HEK293 (cell line): ENCODE measurements around the gene TSC22D3.

Experiments used
- CTCF ChIA-PET: fragments of 350-600 bp; formaldehyde crosslinking; extraction: SDS; loops from one replicate; lab custom pipeline; 2021; ENCODE audit warnings: antibody characterized with exemption; lab: Yijun Ruan, JAX
- POLR2A ChIA-PET: fragments of 300-600 bp; formaldehyde crosslinking; extraction: SDS; loops from one replicate; lab custom pipeline; 2020; ENCODE audit warnings: antibody characterized with exemption, inconsistent platforms; lab: Yijun Ruan, JAX
- H3K27ac ChIP-seq: fragments of 200-500 bp; sonication (Bioruptor generic); 2 replicates; pipeline ENCODE4 v1.5.1; 2014; ENCODE audit warnings: low read depth, low read length, control low read depth, inconsistent platforms; ENCODE audit errors: extremely low read depth
- H3K36me3 ChIP-seq, 2 experiments: fragments of 200-500 bp in 1 of 2; sonication (Bioruptor generic) in 1 of 2; 1 replicate in 1 of 2; 2 replicates in 1 of 2; pipeline ENCODE4 v1.5.1; 2014 to 2017; ENCODE audit warnings: inconsistent platforms in 2 of 2, low read length in 2 of 2; ENCODE audit not compliant: control insufficient read depth in 2 of 2, insufficient read depth in 1 of 2
- H3K4me1 ChIP-seq: fragments of 200-500 bp; sonication (Bioruptor generic); 2 replicates; pipeline ENCODE4 v1.5.1; 2014; ENCODE audit warnings: mild to moderate bottlenecking, low read length, inconsistent platforms; ENCODE audit not compliant: control insufficient read depth, insufficient read depth
- H3K4me3 ChIP-seq: 2 replicates; pipeline ENCODE4 v1.5.1; 2011; ENCODE audit warnings: low read depth, mild to moderate bottlenecking, control low read depth, low read length, moderate library complexity
- H3K9me3 ChIP-seq: fragments of 200-500 bp; sonication (Bioruptor generic); 2 replicates; pipeline ENCODE4 v1.5.1; 2014; ENCODE audit warnings: low read depth, low read length, inconsistent platforms; ENCODE audit not compliant: control insufficient read depth, insufficient read depth
- ATF2 ChIP-seq: fragments of 450-650 bp; formaldehyde crosslinking; IDR thresholded peaks from 2 replicates; pipeline ENCODE4 v1.5.1; 2016; ENCODE audit warnings: missing biosample characterization, missing genetic modification characterization, low read depth
- KLF8 ChIP-seq: fragments of 450-650 bp; formaldehyde crosslinking; IDR thresholded peaks from 2 replicates; pipeline ENCODE4 v1.5.1; 2016; ENCODE audit warnings: missing biosample characterization, missing genetic modification characterization
- MYNN ChIP-seq: fragments of 450-650 bp; formaldehyde crosslinking; IDR thresholded peaks from 2 replicates; pipeline ENCODE4 v1.5.1; 2016; ENCODE audit warnings: missing biosample characterization, missing genetic modification characterization, borderline replicate concordance
- MZF1 ChIP-seq: fragments of 450-650 bp; formaldehyde crosslinking; IDR thresholded peaks from 2 replicates; pipeline ENCODE4 v1.5.1; 2017; ENCODE audit warnings: missing biosample characterization, missing genetic modification characterization, borderline replicate concordance
- OVOL3 ChIP-seq: fragments of 450-650 bp; formaldehyde crosslinking; IDR thresholded peaks from 2 replicates; pipeline ENCODE4 v1.5.1; 2016; ENCODE audit warnings: missing biosample characterization, missing genetic modification characterization
- SP2 ChIP-seq: fragments of 450-650 bp; formaldehyde crosslinking; IDR thresholded peaks from 2 replicates; pipeline ENCODE4 v1.5.1; 2016; ENCODE audit warnings: missing biosample characterization, missing genetic modification characterization
- YY2 ChIP-seq: fragments of 450-650 bp; formaldehyde crosslinking; IDR thresholded peaks from 2 replicates; pipeline ENCODE4 v1.5.1; 2016; ENCODE audit warnings: missing biosample characterization, missing genetic modification characterization
- ZBTB20 ChIP-seq: fragments of 450-650 bp; formaldehyde crosslinking; IDR thresholded peaks from 2 replicates; pipeline ENCODE4 v1.5.1; 2016; ENCODE audit warnings: missing biosample characterization, missing genetic modification characterization
- ZIC2 ChIP-seq: fragments of 450-650 bp; formaldehyde crosslinking; IDR thresholded peaks from 2 replicates; pipeline ENCODE4 v1.5.1; 2016; ENCODE audit warnings: missing biosample characterization, missing genetic modification characterization
- ZNF112 ChIP-seq: fragments of 450-650 bp; formaldehyde crosslinking; IDR thresholded peaks from 2 replicates; pipeline ENCODE4 v1.5.0; 2017; ENCODE audit warnings: missing biosample characterization, missing genetic modification characterization
- ZNF174 ChIP-seq: fragments of 450-650 bp; formaldehyde crosslinking; IDR thresholded peaks from 2 replicates; pipeline ENCODE4 v1.5.0; 2017; ENCODE audit warnings: missing biosample characterization, mild to moderate bottlenecking, missing genetic modification characterization
- ZNF202 ChIP-seq: fragments of 450-650 bp; formaldehyde crosslinking; IDR thresholded peaks from 2 replicates; pipeline ENCODE4 v1.5.1; 2016; ENCODE audit warnings: missing biosample characterization, missing genetic modification characterization, borderline replicate concordance
- ZNF214 ChIP-seq: fragments of 450-650 bp; formaldehyde crosslinking; IDR thresholded peaks from 2 replicates; pipeline ENCODE4 v1.5.1; 2017; ENCODE audit warnings: missing biosample characterization, mild to moderate bottlenecking, missing genetic modification characterization, borderline replicate concordance
- ZNF24 ChIP-seq: fragments of 450-650 bp; formaldehyde crosslinking; IDR thresholded peaks from 2 replicates; pipeline ENCODE4 v1.5.1; 2016; ENCODE audit warnings: missing biosample characterization, missing genetic modification characterization
- ZNF350 ChIP-seq: fragments of 450-650 bp; formaldehyde crosslinking; IDR thresholded peaks from 2 replicates; pipeline ENCODE4 v1.5.0; 2017; ENCODE audit warnings: missing biosample characterization, mild to moderate bottlenecking, missing genetic modification characterization
- ZNF394 ChIP-seq: fragments of 450-650 bp; formaldehyde crosslinking; IDR thresholded peaks from 2 replicates; pipeline ENCODE4 v1.5.1; 2016; ENCODE audit warnings: missing biosample characterization, missing genetic modification characterization, mild to moderate bottlenecking, moderate library complexity, borderline replicate concordance
- ZNF404 ChIP-seq: fragments of 450-650 bp; formaldehyde crosslinking; IDR thresholded peaks from 2 replicates; pipeline ENCODE4 v1.5.1; 2017; ENCODE audit warnings: missing biosample characterization, missing genetic modification characterization
- ZNF473 ChIP-seq: fragments of 450-650 bp; formaldehyde crosslinking; IDR thresholded peaks from 2 replicates; pipeline ENCODE4 v1.5.1; 2017; ENCODE audit warnings: missing biosample characterization, missing genetic modification characterization
- ZNF514 ChIP-seq: fragments of 450-650 bp; formaldehyde crosslinking; IDR thresholded peaks from 2 replicates; pipeline ENCODE4 v1.5.1; 2016; ENCODE audit warnings: missing biosample characterization, missing genetic modification characterization
- ZNF529 ChIP-seq: fragments of 450-650 bp; formaldehyde crosslinking; IDR thresholded peaks from 2 replicates; pipeline ENCODE4 v1.5.1; 2017; ENCODE audit warnings: missing genetic modification characterization, missing biosample characterization; ENCODE audit not compliant: insufficient replicate concordance
- ZNF530 ChIP-seq: fragments of 450-650 bp; formaldehyde crosslinking; IDR thresholded peaks from 2 replicates; pipeline ENCODE4 v1.5.1; 2016; ENCODE audit warnings: low read depth, missing biosample characterization, missing genetic modification characterization
- ZNF560 ChIP-seq: fragments of 450-650 bp; formaldehyde crosslinking; IDR thresholded peaks from 2 replicates; pipeline ENCODE4 v1.5.1; 2017; ENCODE audit warnings: missing biosample characterization, missing genetic modification characterization, borderline replicate concordance
- ZNF585B ChIP-seq: fragments of 450-650 bp; formaldehyde crosslinking; IDR thresholded peaks from 2 replicates; pipeline ENCODE4 v1.5.1; 2016; ENCODE audit warnings: missing biosample characterization, missing genetic modification characterization
- ZNF596 ChIP-seq: fragments of 450-650 bp; IDR thresholded peaks from 2 replicates; pipeline ENCODE4 v1.5.0; 2018; ENCODE audit warnings: missing biosample characterization, mild to moderate bottlenecking, missing genetic modification characterization, moderate library complexity
- ZNF610 ChIP-seq: fragments of 450-650 bp; formaldehyde crosslinking; IDR thresholded peaks from 2 replicates; pipeline ENCODE4 v1.5.1; 2016; ENCODE audit warnings: missing biosample characterization, missing genetic modification characterization, borderline replicate concordance
- ZNF776 ChIP-seq: fragments of 450-650 bp; formaldehyde crosslinking; IDR thresholded peaks from 2 replicates; pipeline ENCODE4 v1.5.0; 2017; ENCODE audit warnings: missing biosample characterization, missing genetic modification characterization, borderline replicate concordance
- ZSCAN30 ChIP-seq: fragments of 450-650 bp; IDR thresholded peaks from 2 replicates; pipeline ENCODE4 v1.5.1; 2018; ENCODE audit warnings: missing biosample characterization, mild to moderate bottlenecking, missing genetic modification characterization, moderate library complexity
- TF ChIP-seq, protein P1 (sequence below): fragments of 450-650 bp; formaldehyde crosslinking; IDR thresholded peaks from 2 replicates; pipeline ENCODE4 v1.5.1; 2017; ENCODE audit warnings: missing biosample characterization, missing genetic modification characterization
- TF ChIP-seq, protein P2 (sequence below): fragments of 450-650 bp; formaldehyde crosslinking; IDR thresholded peaks from 2 replicates; pipeline ENCODE4 v1.5.1; 2016; ENCODE audit warnings: missing biosample characterization, missing genetic modification characterization
- TF ChIP-seq, protein P3 (sequence below): fragments of 450-650 bp; formaldehyde crosslinking; IDR thresholded peaks from 2 replicates; pipeline ENCODE4 v1.5.1; 2016; ENCODE audit warnings: missing biosample characterization, missing genetic modification characterization

Gene TSC22D3

GRCh38 chrX:107724653-107725052, 50.9 kb downstream of the TSC22D3 start:
- Histone ChIP-seq H3K9me3 (no peaks in the 10 kb centered on the region), H3K27ac (no peak overlapping the region), H3K4me3 (no peak overlapping the region), H3K4me1 (peaks cover 20% of the 10 kb centered on the region), H3K36me3 (no peaks in the 10 kb centered on the region)
- ChIA-PET CTCF (interaction anchor here (1.3 kb wide), 1 partner anchor 52 kb away, joined by 3 read pairs; no protein-coding TSS in a partner anchor), POLR2A (interaction anchor here (1.3 kb wide), 1 partner anchor 9 kb away, joined by 3 read pairs; no protein-coding TSS in a partner anchor)
- TF ChIP-seq ZNF24 (tag by site-specific recombination) (no peak), SP2 (no peak), ZNF473 (tag by site-specific recombination) (no peak), ZNF394 (tag by site-specific recombination) (no peak), ZNF585B (tag by site-specific recombination) (no peak), ZNF350 (tag by site-specific recombination) (no peak), ZNF214 (tag by site-specific recombination) (no peak), ATF2 (tag by site-specific recombination) (no peak), ZNF202 (tag by site-specific recombination) (no peak), ZSCAN30 (tag by site-specific recombination) (no peak), ZNF596 (no peak), ZNF776 (tag by site-specific recombination) (no peak), MYNN (tag by site-specific recombination) (no peak)
- TF ChIP-seq, protein P1, sequence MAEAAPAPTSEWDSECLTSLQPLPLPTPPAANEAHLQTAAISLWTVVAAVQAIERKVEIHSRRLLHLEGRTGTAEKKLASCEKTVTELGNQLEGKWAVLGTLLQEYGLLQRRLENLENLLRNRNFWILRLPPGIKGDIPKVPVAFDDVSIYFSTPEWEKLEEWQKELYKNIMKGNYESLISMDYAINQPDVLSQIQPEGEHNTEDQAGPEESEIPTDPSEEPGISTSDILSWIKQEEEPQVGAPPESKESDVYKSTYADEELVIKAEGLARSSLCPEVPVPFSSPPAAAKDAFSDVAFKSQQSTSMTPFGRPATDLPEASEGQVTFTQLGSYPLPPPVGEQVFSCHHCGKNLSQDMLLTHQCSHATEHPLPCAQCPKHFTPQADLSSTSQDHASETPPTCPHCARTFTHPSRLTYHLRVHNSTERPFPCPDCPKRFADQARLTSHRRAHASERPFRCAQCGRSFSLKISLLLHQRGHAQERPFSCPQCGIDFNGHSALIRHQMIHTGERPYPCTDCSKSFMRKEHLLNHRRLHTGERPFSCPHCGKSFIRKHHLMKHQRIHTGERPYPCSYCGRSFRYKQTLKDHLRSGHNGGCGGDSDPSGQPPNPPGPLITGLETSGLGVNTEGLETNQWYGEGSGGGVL (tag by site-specific recombination): no peak
- TF ChIP-seq, protein P2, sequence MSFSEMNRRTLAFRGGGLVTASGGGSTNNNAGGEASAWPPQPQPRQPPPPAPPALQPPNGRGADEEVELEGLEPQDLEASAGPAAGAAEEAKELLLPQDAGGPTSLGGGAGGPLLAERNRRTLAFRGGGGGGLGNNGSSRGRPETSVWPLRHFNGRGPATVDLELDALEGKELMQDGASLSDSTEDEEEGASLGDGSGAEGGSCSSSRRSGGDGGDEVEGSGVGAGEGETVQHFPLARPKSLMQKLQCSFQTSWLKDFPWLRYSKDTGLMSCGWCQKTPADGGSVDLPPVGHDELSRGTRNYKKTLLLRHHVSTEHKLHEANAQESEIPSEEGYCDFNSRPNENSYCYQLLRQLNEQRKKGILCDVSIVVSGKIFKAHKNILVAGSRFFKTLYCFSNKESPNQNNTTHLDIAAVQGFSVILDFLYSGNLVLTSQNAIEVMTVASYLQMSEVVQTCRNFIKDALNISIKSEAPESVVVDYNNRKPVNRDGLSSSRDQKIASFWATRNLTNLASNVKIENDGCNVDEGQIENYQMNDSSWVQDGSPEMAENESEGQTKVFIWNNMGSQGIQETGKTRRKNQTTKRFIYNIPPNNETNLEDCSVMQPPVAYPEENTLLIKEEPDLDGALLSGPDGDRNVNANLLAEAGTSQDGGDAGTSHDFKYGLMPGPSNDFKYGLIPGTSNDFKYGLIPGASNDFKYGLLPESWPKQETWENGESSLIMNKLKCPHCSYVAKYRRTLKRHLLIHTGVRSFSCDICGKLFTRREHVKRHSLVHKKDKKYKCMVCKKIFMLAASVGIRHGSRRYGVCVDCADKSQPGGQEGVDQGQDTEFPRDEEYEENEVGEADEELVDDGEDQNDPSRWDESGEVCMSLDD (tag by site-specific recombination): no peak

GRCh38 chrX:107723511-107723910, 52.1 kb downstream of the TSC22D3 start:
- CTCF ChIA-PET: interaction anchor here (0.8 kb wide), 1 partner anchor 8 kb away, joined by 3 read pairs; no protein-coding TSS in a partner anchor
- Histone ChIP-seq H3K4me1 (peaks cover 11% of the 10 kb centered on the region), H3K4me3 (no peak overlapping the region), H3K36me3 (no peaks in the 10 kb centered on the region), H3K27ac (no peak overlapping the region), H3K9me3 (no peaks in the 10 kb centered on the region)
- POLR2A ChIA-PET: no interaction called here
- TF ChIP-seq ZNF610 (no peak), ZNF514 (tag by site-specific recombination) (no peak), MZF1 (tag by site-specific recombination) (no peak), ZNF404 (tag by site-specific recombination) (no peak), ZBTB20 (no peak), ZNF560 (no peak), OVOL3 (no peak), ZNF530 (tag by site-specific recombination) (no peak), ZNF174 (no peak), ZIC2 (no peak), KLF8 (tag by site-specific recombination) (no peak), YY2 (tag by site-specific recombination) (no peak), ZNF529 (tag by site-specific recombination) (no peak), ZNF585B (tag by site-specific recombination) (no peak), ZNF112 (tag by site-specific recombination) (no peak)
- TF ChIP-seq, protein P3, sequence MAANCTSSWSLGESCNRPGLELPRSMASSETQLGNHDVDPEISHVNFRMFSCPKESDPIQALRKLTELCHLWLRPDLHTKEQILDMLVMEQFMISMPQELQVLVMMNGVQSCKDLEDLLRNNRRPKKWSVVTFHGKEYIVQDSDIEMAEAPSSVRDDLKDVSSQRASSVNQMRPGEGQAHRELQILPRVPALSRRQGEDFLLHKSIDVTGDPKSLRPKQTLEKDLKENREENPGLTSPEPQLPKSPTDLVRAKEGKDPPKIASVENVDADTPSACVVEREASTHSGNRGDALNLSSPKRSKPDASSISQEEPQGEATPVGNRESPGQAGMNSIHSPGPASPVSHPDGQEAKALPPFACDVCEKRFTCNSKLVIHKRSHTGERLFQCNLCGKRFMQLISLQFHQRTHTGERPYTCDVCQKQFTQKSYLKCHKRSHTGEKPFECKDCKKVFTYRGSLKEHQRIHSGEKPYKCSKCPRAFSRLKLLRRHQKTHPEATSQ: no peak
